Nucleus accumbens (tissue), 56 donors: ENCODE results near the gene KLK7.

Experiments
- DNase-seq, 56 donors: peaks; one replicate each; lab custom pipeline; 2025; lab: John Stamatoyannopoulos, UW

KLK7 gene

GRCh38 chr19:50943074-50943828 lies 40.5 kb downstream of the KLK7 start:
- DNase-seq: no peak

GRCh38 chr19:50939596-50939995 lies 44.1 kb downstream of the KLK7 start:
- no peak for DNase-seq

GRCh38 chr19:50933640-50934039 lies 50.1 kb downstream of the KLK7 start:
- no peak for DNase-seq

- DNase-seq: no peak
Measured at GRCh38 chr19:50932690-50933083, 51.0 kb downstream of the KLK7 start.

- no peak for DNase-seq
Measured at GRCh38 chr19:50932018-50932689, 51.6 kb downstream of the KLK7 start.

GRCh38 chr19:50931023-50931422 lies 52.7 kb downstream of the KLK7 start:
- no peak for DNase-seq

GRCh38 chr19:50928831-50929230 lies 54.9 kb downstream of the KLK7 start:
- no peak for DNase-seq
